Common myeloid progenitor, CD34-positive (primary cell): ENCODE results near the gene ZFP91.
A peak's percentile ranks its signal among the peaks of the same experiment; 100 is the strongest.
"Not testable (repeated sequence)": the region's sequence is repeated elsewhere in the genome, so short reads cannot be mapped to it uniquely, and the experiment has no call there.

ENCODE experiments used
- CTCF ChIA-PET: fragments of 350-600 bp; sonication (Branson Sonifier 250); formaldehyde crosslinking; loops from one replicate; lab custom pipeline; 2021; ENCODE audit warnings: antibody characterized with exemption; lab: Charles Lee
- POLR2A ChIA-PET: fragments of 350-600 bp; sonication (Branson Sonifier 250); formaldehyde crosslinking; loops from one replicate; lab custom pipeline; 2021; ENCODE audit warnings: antibody characterized with exemption; lab: Charles Lee
- DNase-seq, 3 donors: peaks; one replicate each; pipeline versions ENCODE4 v3.0.0 to v3.0.0-alpha.2; 2013
- H3K27ac ChIP-seq, 2 experiments: 1 replicate in 1 of 2; 2 replicates in 1 of 2; pipeline ENCODE4 v1.7.0; 2013; ENCODE audit warnings: inconsistent platforms in 2 of 2, low read length in 2 of 2, mild to moderate bottlenecking in 2 of 2, low read depth in 1 of 2, moderate library complexity in 1 of 2; ENCODE audit not compliant: severe bottlenecking in 2 of 2, insufficient read depth in 1 of 2, poor library complexity in 1 of 2
- H3K27me3 ChIP-seq, 5 experiments: replicated peaks in 2 of 5; 1 replicate in 3 of 5; 2 replicates in 2 of 5; pipeline versions ENCODE4 v1.6.1 to v1.7.0; 2013; ENCODE audit warnings: low read length in 4 of 5, mild to moderate bottlenecking in 2 of 5, moderate library complexity in 2 of 5, inconsistent platforms in 1 of 5; ENCODE audit not compliant: insufficient read depth in 5 of 5, control insufficient read depth in 4 of 5
- H3K36me3 ChIP-seq, 4 experiments: 1 replicate in 2 of 4; 2 replicates in 2 of 4; pipeline versions ENCODE4 v1.6.1 to v1.7.0; 2013; ENCODE audit warnings: low read length in 3 of 4, control low read depth in 1 of 4, mild to moderate bottlenecking in 1 of 4; ENCODE audit not compliant: control insufficient read depth in 4 of 4, insufficient read depth in 4 of 4
- H3K4me1 ChIP-seq, 4 experiments: 1 replicate in 3 of 4; 2 replicates in 1 of 4; pipeline versions ENCODE4 v1.6.1 to v1.7.1; 2013; ENCODE audit warnings: low read length in 3 of 4, mild to moderate bottlenecking in 3 of 4, control low read depth in 1 of 4, inconsistent platforms in 1 of 4, moderate library complexity in 1 of 4; ENCODE audit not compliant: control insufficient read depth in 4 of 4, insufficient read depth in 4 of 4; ENCODE audit errors: control extremely low read depth in 1 of 4
- H3K4me3 ChIP-seq, 7 experiments: 1 replicate in 4 of 7; 2 replicates in 3 of 7; pipeline versions ENCODE4 v1.5.1 to v1.7.0; 2013; ENCODE audit warnings: mild to moderate bottlenecking in 7 of 7, low read length in 6 of 7, moderate library complexity in 6 of 7, inconsistent platforms in 2 of 7, low read depth in 2 of 7, control low read depth in 1 of 7; ENCODE audit not compliant: insufficient read depth in 4 of 7, control insufficient read depth in 1 of 7; ENCODE audit errors: extremely low read depth in 1 of 7
- H3K9me3 ChIP-seq, 5 experiments: 1 replicate in 4 of 5; 2 replicates in 1 of 5; pipeline versions ENCODE4 v1.6.1 to v1.7.1; 2013; ENCODE audit warnings: low read length in 4 of 5, mild to moderate bottlenecking in 2 of 5, inconsistent platforms in 1 of 5, low read depth in 1 of 5, moderate library complexity in 1 of 5; ENCODE audit not compliant: control insufficient read depth in 4 of 5, insufficient read depth in 2 of 5; ENCODE audit errors: control extremely low read depth in 1 of 5
- WGBS: methylation state at CpG from one replicate; pipeline ENCODE4 v1.1.5; 2013; ENCODE audit not compliant: insufficient coverage; 5-methylcytosine and 5-hydroxymethylcytosine counted together

The ZFP91 gene

DNA sequence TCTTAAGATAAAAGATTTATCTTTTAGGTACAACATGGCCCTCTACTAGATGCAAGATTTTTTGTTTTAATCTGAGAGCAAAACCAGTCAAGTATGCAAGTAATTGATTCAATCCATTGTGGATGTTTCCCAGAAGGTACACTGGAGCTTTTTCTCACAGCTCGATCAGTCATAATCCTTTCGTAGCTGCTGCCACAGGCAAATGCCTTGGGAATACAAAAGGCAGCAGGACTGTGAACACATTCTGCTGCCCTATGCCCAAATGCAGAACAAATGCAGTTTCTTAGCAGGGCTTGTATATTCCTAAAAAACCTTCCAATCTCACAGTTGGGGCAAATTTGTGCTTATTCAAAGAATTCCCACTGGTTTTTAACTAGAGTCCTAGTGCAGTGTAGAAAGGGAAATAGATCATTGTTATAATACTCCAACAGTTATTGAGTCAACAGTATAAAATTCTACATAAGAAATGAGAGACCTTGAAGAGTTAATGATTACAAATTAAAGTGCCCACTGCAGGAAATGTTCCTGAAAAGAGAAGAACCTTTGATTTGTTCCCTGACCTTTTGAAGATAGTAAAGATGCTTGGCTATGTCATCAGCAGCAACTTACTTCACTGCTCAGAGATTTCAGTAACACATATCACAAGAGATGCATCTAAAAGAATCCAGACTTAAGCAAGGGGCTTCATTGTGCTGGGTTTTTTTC, 17.3 kb upstream of the ZFP91 start:
- Histone ChIP-seq H3K27me3 (no peaks in the 10 kb centered on the region), H3K4me3 (no peak overlapping the region), H3K4me1 (peaks cover 7 to 32% (median 28%) of the 10 kb centered on the region in 4 experiments), H3K9me3 (no peaks in the 10 kb centered on the region), H3K27ac (no peak overlapping the region), H3K36me3 (peaks cover 0 to 26% (median 0%) of the 10 kb centered on the region in 4 experiments)
- CTCF ChIA-PET, result interaction anchor here (0.9 to 3.2 kb wide), 4 partner anchors 7 to 57 kb away, joined by 3 to 17 read pairs (median 4); no protein-coding TSS in a partner anchor
- POLR2A ChIA-PET, result interaction anchor here (4.1 kb wide), 1 partner anchor 16 kb away, joined by 13 read pairs; no protein-coding TSS in a partner anchor
- 93% methylated on average over 2 of the region's 2 CpGs for WGBS
- DNase-seq, result no peak

DNA sequence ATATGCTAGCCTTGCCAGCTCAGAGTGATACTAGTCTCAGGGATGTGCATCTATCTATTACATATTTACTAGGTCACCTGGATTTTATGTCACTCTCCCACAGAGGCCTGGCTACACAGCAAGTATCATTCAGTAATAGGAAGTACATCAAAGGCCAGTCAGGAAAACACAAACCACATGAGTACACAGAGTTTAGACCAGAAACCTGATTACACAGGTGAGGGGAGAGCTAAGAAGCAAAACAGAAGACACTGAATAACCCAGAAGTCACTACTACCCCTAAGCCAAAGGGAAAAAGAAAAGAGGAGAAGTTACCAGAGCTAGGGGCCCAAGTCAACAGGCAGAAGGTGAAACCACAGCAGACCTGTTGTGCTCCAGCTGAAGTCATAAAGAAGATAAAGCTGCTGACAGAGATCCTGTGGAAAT, 16.5 kb upstream of the ZFP91 start:
- no peak overlapping the region for H3K4me3 ChIP-seq
- peak in 2 of 3 donors; percentile 62 to 70 for DNase-seq
- H3K27ac ChIP-seq, result no peak overlapping the region
- peaks cover 7 to 33% (median 28%) of the 10 kb centered on the region in 4 experiments for H3K4me1 ChIP-seq
- CTCF ChIA-PET, result interaction anchor here (0.7 to 3.6 kb wide), 5 partner anchors 10 to 56 kb away, joined by 3 to 32 read pairs (median 4); partner anchors contain the start of gene LPXN
- POLR2A ChIA-PET, result interaction anchor here (4.1 kb wide), 1 partner anchor 15 kb away, joined by 13 read pairs; no protein-coding TSS in a partner anchor
- peaks cover 0 to 30% (median 0%) of the 10 kb centered on the region in 4 experiments for H3K36me3 ChIP-seq
- no peaks in the 10 kb centered on the region for H3K27me3 ChIP-seq
- no peaks in the 10 kb centered on the region for H3K9me3 ChIP-seq

DNA sequence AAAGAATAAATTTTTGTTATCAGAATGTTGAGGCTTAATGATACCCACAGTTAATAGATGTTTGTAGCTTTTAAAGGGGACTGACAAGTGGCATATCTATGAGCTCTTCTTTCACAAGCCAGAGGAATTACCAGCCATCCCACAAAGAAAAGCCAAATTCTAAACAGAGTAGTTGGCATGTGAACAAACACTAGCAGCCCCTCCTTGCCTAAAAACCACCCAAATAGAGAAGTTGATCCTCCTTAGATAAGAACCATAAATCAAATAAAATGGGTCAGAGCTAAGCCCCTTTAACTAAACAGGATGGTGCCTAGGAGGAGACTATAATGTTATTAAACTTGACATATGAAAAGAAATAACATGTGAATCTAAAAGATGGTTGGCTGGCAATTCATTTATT, 14.6 kb upstream of the ZFP91 start:
- POLR2A ChIA-PET, result interaction anchor here (0.6 to 4.1 kb wide), 6 partner anchors 9 to 853 kb away, joined by 3 to 13 read pairs (median 4); partner anchors contain the start of gene LPXN
- peaks cover 7 to 41% (median 31%) of the 10 kb centered on the region in 4 experiments for H3K4me1 ChIP-seq
- H3K36me3 ChIP-seq, result peaks cover 0 to 37% (median 0%) of the 10 kb centered on the region in 4 experiments
- H3K27me3 ChIP-seq, result no peaks in the 10 kb centered on the region
- peak; percentile 77 to 95 (median 95) for DNase-seq
- H3K27ac ChIP-seq, result peak overlapping the region; percentile 44 to 69
- CTCF ChIA-PET, result interaction anchor here (0.7 to 3.6 kb wide), 11 partner anchors 10 to 571 kb away, joined by 3 to 32 read pairs (median 4); partner anchors contain the start of gene LPXN
- H3K4me3 ChIP-seq, result peak overlapping the region in 2 of 7 experiments; percentile 11 to 31
- H3K9me3 ChIP-seq, result no peaks in the 10 kb centered on the region

DNA sequence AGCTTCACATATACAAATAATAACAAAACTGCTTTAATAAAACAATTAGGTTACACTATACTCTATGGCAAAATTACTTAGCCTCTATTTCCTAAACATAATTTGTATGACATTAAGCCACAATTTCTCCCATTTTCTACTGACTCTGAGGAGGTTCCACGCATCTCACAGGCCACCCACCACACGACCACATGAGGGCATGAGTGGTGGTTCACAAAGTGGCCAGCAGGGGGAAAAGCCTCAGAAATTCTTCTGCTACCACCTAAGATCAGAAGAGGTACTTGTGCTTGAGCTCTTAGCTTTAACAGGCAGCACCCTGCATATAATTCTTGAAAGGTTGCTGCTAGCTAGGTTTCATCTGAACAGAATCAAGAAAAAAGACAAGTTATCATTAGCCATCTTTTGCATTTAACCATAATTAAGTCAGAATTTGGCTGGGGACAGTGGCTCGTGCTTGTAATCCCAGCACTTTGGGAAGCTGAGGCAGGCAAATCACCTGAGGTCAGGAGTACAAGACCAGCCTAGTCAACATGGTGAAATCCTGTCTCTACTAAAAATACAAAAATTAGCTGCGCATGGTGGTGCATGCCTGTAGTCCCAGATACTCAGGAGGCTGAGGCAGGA, 10.9 kb upstream of the ZFP91 start:
- peak; percentile 79 to 91 (median 87) for DNase-seq
- Histone ChIP-seq H3K27me3 (no peaks in the 10 kb centered on the region), H3K4me1 (peaks cover 8 to 46% (median 28%) of the 10 kb centered on the region in 4 experiments), H3K4me3 (no peak overlapping the region), H3K9me3 (no peaks in the 10 kb centered on the region), H3K36me3 (peaks cover 0 to 43% (median 0%) of the 10 kb centered on the region in 4 experiments), H3K27ac (no peak overlapping the region)
- ChIA-PET CTCF (interaction anchor here (0.6 to 4.4 kb wide), 27 partner anchors 8 to 1749 kb away, joined by 3 to 47 read pairs (median 4); partner anchors contain the start of genes CNTF and LPXN), POLR2A (interaction anchor here (0.6 to 3.2 kb wide), 5 partner anchors 9 to 381 kb away, joined by 3 to 9 read pairs (median 3); partner anchors contain the start of gene ZFP91)
- WGBS, result 55% methylated on average over 4 of the region's 4 CpGs

DNA sequence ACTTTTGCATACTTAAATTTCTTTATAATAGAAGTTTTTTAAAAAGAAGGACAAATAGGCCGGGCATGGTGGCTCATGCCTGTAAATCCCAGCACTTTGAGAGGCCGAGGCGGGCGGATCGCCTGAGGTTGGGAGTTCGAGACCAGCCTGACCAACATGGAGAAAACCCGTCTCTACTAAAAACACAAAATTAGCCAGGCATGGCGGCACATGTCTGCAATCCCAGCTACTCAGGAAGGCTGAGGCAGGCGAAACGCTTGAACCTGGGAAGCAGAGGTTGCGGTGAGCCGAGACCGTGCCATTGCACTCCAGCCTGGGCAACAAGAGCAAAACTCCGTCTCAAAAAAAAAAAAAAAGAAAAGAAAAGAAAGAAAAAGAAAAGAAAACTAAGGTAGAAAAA, 6.0 kb upstream of the ZFP91 start:
- POLR2A ChIA-PET, result interaction anchor here (1.0 kb wide), 1 partner anchor 9 kb away, joined by 3 read pairs; no protein-coding TSS in a partner anchor
- WGBS, result 100% methylated on average over 2 of the region's 14 CpGs
- not testable (repeated sequence) for H3K27me3 ChIP-seq

DNA sequence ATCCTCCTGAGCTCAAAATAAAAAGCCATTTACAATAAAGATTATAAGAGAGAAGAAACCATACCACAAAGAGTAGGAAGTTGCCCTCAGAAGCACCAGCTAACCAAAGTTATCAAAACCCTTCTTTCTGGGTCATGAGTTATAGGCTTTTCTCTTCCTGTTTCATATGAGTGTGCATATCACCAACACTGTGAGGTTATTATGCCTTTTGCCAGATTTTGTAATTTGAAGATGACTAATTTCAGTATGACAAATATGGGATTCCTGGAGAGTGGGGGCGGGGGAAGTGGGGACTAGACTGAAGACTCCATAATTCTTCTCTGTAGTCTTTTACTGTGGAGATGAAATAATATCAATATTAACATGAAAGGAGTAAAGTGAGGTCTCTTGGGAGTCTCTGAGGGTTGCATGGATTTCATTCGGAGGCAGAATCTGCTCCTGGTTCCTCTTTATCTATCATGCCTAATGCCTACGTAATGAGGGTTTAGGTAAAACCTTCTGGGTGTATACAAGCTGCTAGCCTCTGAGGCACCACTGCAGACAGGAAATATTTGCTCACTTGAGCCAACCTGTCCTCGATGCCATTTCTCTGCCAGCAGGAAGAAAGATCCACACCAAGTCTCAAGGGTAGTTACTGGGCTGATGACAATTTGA, 5.3 kb upstream of the ZFP91 start:
- DNase-seq, result peak; percentile 80 to 94 (median 90)
- Histone ChIP-seq H3K4me3 (peak overlapping the region in 6 of 7 experiments; percentile 2 to 69 (median 20)), H3K27me3 (no peaks in the 10 kb centered on the region), H3K4me1 (peaks cover 42 to 70% (median 48%) of the 10 kb centered on the region in 4 experiments), H3K9me3 (no peaks in the 10 kb centered on the region), H3K27ac (peak overlapping the region; percentile 2 to 60), H3K36me3 (peaks cover 0 to 24% (median 0%) of the 10 kb centered on the region in 4 experiments)
- ChIA-PET CTCF (interaction anchor here (0.8 to 1.2 kb wide), 4 partner anchors 9 to 86 kb away, joined by 3 to 5 read pairs (median 3); no protein-coding TSS in a partner anchor), POLR2A (interaction anchor here (1.0 kb wide), 1 partner anchor 10 kb away, joined by 3 read pairs; no protein-coding TSS in a partner anchor)
- 7% methylated on average over 3 of the region's 4 CpGs for WGBS

More for the DNA sequence above, 6.0 kb upstream of the ZFP91 start:
- Histone ChIP-seq H3K4me3 (peak overlapping the region in 3 of 7 experiments; percentile 31 to 69 (median 55)), H3K36me3 (peaks cover 0 to 24% (median 0%) of the 10 kb centered on the region in 4 experiments), H3K4me1 (peaks cover 42 to 70% (median 48%) of the 10 kb centered on the region in 4 experiments), H3K27ac (peak overlapping the region in 1 of 2 experiments; percentile 60)
- not testable (repeated sequence) for H3K9me3 ChIP-seq, DNase-seq
- CTCF ChIA-PET, result interaction anchor here (0.8 to 0.9 kb wide), 2 partner anchors 10 to 86 kb away, joined by 3 read pairs; no protein-coding TSS in a partner anchor
